Endothelial cell (in vitro differentiated cells): Measurements from ENCODE around the gene PHLDA1. TPM values are rescaled to one million over a fixed set of nuclear protein-coding genes. Genes with fewer than 3 reads are reported as not detected.

Source experiments
- DNase-seq: peaks from one replicate; pipeline ENCODE4 v3.0.0; 2021; ENCODE audit warnings: low spot score
- H3K27ac Mint-ChIP-seq: one replicate; pipeline ENCODE4 v1.8.0; 2021; ENCODE audit warnings: mixed read lengths, inconsistent platforms; ENCODE audit not compliant: unreplicated experiment
- H3K27me3 Mint-ChIP-seq: one replicate; pipeline ENCODE4 v1.8.0; 2021; ENCODE audit warnings: mild to moderate bottlenecking, moderate library complexity, mixed read lengths, inconsistent platforms; ENCODE audit not compliant: unreplicated experiment
- H3K36me3 Mint-ChIP-seq: one replicate; pipeline ENCODE4 v1.8.0; 2021; ENCODE audit warnings: mild to moderate bottlenecking, low read depth, mixed read lengths, inconsistent platforms; ENCODE audit not compliant: unreplicated experiment
- H3K4me1 Mint-ChIP-seq: one replicate; pipeline ENCODE4 v1.8.0; 2021; ENCODE audit warnings: mild to moderate bottlenecking, mixed read lengths, inconsistent platforms; ENCODE audit not compliant: unreplicated experiment
- H3K4me3 Mint-ChIP-seq: one replicate; pipeline ENCODE4 v1.8.0; 2021; ENCODE audit warnings: mild to moderate bottlenecking, mixed read lengths, inconsistent platforms; ENCODE audit not compliant: unreplicated experiment
- H3K9me3 Mint-ChIP-seq: one replicate; pipeline ENCODE4 v1.8.0; 2021; ENCODE audit warnings: mixed read lengths, inconsistent platforms; ENCODE audit not compliant: unreplicated experiment
- total RNA-seq: library from RNA; stranded (reverse); fragmentation: NEBNext Ultra II Directional; extraction: Animal tissue kit (Norgen Biotek cat#: 25700); gene quantifications from one replicate; pipeline ENCODE4 v1.2.1, GENCODE V29; 2021; ENCODE audit not compliant: unreplicated experiment
- TF ChIP-seq, protein P1 (sequence below): fragments of 200-600 bp; sonication (generic); IDR thresholded peaks from one replicate; pipeline ENCODE4 v1.5.0; 2021; ENCODE audit warnings: antibody characterized with exemption; ENCODE audit not compliant: unreplicated experiment

PHLDA1 gene
- total RNA-seq, 1 donor from 2014 or later = 50.3 TPM

DNA sequence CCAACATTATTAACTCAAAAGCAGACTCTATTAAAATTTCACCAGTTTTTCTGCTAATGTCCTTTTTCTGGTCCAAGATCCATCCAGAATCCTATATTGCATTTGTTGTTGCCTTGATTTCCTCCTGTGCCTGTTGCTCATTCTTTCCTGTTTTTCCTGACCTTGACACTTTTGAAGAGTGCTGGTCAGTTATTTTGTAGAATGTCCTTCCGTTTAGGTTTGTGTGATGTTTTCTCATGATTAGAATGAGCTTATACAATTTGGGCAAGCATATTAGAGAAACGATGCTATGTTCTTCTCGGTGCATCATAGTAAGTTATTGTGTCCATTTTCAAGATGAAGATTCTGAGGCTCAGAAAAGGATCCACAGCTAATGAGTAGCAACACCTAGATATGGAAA is 33.9 kb downstream of the PHLDA1 start:
- Mint-ChIP-seq H3K4me3 (no peak overlapping the region), H3K36me3 (no peaks in the 10 kb centered on the region), H3K27me3 (no peaks in the 10 kb centered on the region), H3K27ac (no peak overlapping the region), H3K9me3 (no peaks in the 10 kb centered on the region), H3K4me1 (peaks cover 5% of the 10 kb centered on the region)
- TF ChIP-seq, protein P1, sequence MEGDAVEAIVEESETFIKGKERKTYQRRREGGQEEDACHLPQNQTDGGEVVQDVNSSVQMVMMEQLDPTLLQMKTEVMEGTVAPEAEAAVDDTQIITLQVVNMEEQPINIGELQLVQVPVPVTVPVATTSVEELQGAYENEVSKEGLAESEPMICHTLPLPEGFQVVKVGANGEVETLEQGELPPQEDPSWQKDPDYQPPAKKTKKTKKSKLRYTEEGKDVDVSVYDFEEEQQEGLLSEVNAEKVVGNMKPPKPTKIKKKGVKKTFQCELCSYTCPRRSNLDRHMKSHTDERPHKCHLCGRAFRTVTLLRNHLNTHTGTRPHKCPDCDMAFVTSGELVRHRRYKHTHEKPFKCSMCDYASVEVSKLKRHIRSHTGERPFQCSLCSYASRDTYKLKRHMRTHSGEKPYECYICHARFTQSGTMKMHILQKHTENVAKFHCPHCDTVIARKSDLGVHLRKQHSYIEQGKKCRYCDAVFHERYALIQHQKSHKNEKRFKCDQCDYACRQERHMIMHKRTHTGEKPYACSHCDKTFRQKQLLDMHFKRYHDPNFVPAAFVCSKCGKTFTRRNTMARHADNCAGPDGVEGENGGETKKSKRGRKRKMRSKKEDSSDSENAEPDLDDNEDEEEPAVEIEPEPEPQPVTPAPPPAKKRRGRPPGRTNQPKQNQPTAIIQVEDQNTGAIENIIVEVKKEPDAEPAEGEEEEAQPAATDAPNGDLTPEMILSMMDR = no peak
- DNase-seq = no peak

DNA sequence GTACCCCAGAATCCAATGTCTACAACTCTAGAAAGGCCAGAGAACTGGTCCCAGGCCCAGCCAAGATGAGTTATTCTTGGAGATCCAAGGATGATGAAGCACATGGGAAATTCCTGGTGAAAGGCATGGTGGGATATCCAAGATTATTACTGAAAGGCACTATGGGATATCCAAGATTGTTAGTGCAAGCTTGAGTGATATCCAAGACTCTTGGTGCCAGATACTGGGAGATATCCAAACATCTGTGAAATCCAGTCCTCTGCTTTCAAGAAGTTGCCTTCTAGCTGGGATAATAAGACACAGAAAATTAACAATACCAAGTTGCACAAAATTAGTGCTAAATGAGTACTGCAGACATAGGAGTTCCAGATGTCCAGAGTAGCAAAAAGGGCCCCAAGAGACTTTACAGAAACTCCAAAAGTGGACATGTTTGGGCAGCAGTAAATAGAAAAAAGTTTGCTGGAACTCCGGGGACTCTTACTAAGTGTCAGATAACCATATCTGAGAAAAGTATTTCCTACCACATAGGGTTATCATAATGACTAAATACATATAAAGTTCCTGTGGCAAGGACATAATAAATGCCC is 34.6 kb downstream of the PHLDA1 start:
- TF ChIP-seq, protein P1 = no peak
- Mint-ChIP-seq H3K9me3 (no peaks in the 10 kb centered on the region), H3K27ac (no peak overlapping the region), H3K4me3 (no peak overlapping the region), H3K4me1 (peaks cover 5% of the 10 kb centered on the region), H3K27me3 (no peaks in the 10 kb centered on the region), H3K36me3 (no peaks in the 10 kb centered on the region)
- DNase-seq = no peak

DNA sequence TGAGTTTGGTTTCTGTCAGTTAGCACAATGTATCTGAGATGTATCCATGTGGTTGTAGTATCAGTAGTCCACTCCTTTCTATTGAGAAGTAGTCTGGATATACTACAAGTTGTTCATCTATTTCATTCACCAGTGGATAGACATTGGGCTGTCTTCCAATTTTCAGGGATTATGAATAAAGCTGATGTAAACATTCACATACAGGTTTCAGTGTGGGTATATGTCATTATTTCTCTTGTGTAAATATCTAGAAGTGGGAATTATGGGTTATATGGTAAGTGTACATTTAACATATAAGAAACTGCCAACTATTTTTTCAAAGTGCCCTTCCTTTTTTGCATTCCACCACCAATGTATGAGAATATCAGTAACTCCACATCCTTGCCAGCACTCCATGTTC is 35.9 kb downstream of the PHLDA1 start:
- TF ChIP-seq, protein P1 = no peak
- no peak for DNase-seq
- Mint-ChIP-seq H3K4me1 (peaks cover 5% of the 10 kb centered on the region), H3K27me3 (no peaks in the 10 kb centered on the region), H3K36me3 (no peaks in the 10 kb centered on the region), H3K9me3 (no peaks in the 10 kb centered on the region), H3K4me3 (no peak overlapping the region), H3K27ac (no peak overlapping the region)

DNA sequence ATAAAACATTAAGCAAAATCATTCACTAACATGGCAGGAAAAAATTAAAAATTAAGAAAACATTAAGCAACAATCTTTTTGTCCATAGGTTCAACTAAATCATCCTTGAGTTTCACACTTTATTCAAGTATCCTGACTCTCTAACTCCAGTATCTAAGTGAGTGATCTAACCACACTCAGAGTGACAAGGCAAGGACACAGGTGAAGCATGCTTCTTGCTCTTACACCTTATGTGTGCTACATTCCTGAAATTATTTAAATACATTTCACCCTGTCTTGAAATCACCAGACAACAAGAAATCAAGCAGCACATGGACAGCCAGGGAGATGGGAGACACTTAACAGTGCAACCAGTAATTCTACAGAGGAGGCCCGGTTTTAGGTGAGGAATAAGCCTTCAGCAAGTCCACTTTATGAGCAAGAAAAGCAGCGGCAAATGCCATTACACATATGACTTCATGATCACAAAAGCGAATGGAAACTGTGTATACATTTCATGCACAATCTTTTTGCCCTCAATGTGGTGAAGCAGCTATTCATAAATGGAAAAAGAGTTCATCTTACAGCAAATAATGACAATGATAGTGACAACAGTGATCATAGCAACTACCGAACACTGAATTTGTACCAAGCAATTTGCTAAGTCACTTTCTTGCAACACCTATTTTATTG is 37.4 kb downstream of the PHLDA1 start:
- Mint-ChIP-seq H3K27ac (no peak overlapping the region), H3K36me3 (no peaks in the 10 kb centered on the region), H3K9me3 (no peaks in the 10 kb centered on the region), H3K4me1 (peaks cover 5% of the 10 kb centered on the region), H3K27me3 (no peaks in the 10 kb centered on the region), H3K4me3 (no peak overlapping the region)
- TF ChIP-seq, protein P1 = no peak
- no peak for DNase-seq

DNA sequence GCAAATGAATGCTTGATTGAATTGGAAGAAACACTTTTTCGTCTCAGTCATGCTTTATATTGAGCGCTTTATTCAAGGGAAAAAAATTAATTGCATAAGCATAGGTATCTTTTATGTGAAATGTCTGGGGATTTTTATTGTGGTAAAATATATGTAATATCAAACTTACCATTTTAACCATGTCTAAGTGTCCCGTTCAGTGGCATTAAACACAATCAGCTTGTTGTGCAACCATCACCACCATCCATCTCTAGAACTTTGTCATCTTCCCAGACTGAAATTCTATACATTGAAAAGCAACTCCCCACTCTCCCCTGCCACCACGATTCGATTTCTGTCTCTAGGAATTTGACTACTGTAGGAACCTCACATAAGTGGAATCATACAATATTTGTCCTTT is 39.8 kb downstream of the PHLDA1 start:
- H3K4me1 Mint-ChIP-seq = no peaks in the 10 kb centered on the region
- H3K27me3 Mint-ChIP-seq = no peaks in the 10 kb centered on the region
- H3K27ac Mint-ChIP-seq = no peak overlapping the region
- no peaks in the 10 kb centered on the region for H3K36me3 Mint-ChIP-seq
- no peak for DNase-seq
- TF ChIP-seq, protein P1 = no peak
- no peak overlapping the region for H3K4me3 Mint-ChIP-seq
- no peaks in the 10 kb centered on the region for H3K9me3 Mint-ChIP-seq
